Lung (tissue), 12 donors: ENCODE results near the gene CIB2. TPM values are rescaled to one million over a fixed set of nuclear protein-coding genes. Genes with fewer than 3 reads are reported as not detected.
A peak's percentile ranks its signal among the peaks of the same experiment; 100 is the strongest.

ENCODE experiments used
- ATAC-seq: fragments of 200-7000 bp; cut with Tn5 transposase; one replicate; pipeline ENCODE4 v1.9.1; 2020; ENCODE audit warnings: moderate number of reproducible peaks; ENCODE audit not compliant: insufficient read depth, low FRiP score
- DNase-seq, 3 donors: peaks; one replicate each; pipeline ENCODE4 v3.0.0-alpha.2; 2013 to 2017
- H3K27ac ChIP-seq, 2 donors: one replicate each; pipeline ENCODE4 v1.5.1; 2013; ENCODE audit warnings: mild to moderate bottlenecking in 2 of 2, moderate library complexity in 2 of 2, control low read depth in 1 of 2, inconsistent platforms in 1 of 2, low read depth in 1 of 2, low read length in 1 of 2
- H3K27me3 ChIP-seq, 3 donors: one replicate each; pipeline ENCODE4 v1.5.1; 2013; ENCODE audit warnings: low read length in 2 of 3; ENCODE audit not compliant: control insufficient read depth in 3 of 3, insufficient read depth in 3 of 3
- H3K36me3 ChIP-seq, 4 donors: one replicate each; pipeline ENCODE4 v1.5.1; 2013; ENCODE audit warnings: low read length in 4 of 4, mild to moderate bottlenecking in 1 of 4, moderate library complexity in 1 of 4; ENCODE audit not compliant: control insufficient read depth in 4 of 4, insufficient read depth in 4 of 4
- H3K4me1 ChIP-seq, 5 donors: one replicate each; pipeline ENCODE4 v1.5.1; 2013; ENCODE audit warnings: low read length in 5 of 5, mild to moderate bottlenecking in 2 of 5, moderate library complexity in 1 of 5; ENCODE audit not compliant: control insufficient read depth in 5 of 5, insufficient read depth in 5 of 5
- H3K4me3 ChIP-seq: one replicate; pipeline ENCODE4 v1.5.1; 2013; ENCODE audit warnings: mild to moderate bottlenecking, control low read depth, moderate library complexity
- H3K9ac ChIP-seq, 2 donors: one replicate each; pipeline ENCODE4 v1.5.1; 2013; ENCODE audit warnings: low read length in 2 of 2, control low read depth in 1 of 2; ENCODE audit not compliant: insufficient read depth in 1 of 2
- H3K9me3 ChIP-seq, 4 donors: one replicate each; pipeline ENCODE4 v1.5.1; 2013; ENCODE audit warnings: low read length in 3 of 4, mild to moderate bottlenecking in 1 of 4, moderate library complexity in 1 of 4; ENCODE audit not compliant: control insufficient read depth in 4 of 4, insufficient read depth in 3 of 4
- CTCF ChIP-seq: IDR thresholded peaks from 2 replicates; pipeline ENCODE4 v1.5.1; 2012; ENCODE audit warnings: mild to moderate bottlenecking; ENCODE audit errors: control extremely low read depth, extremely low read depth
- WGBS, 2 donors: extraction: QIAGEN DNeasy Blood & Tissue Kit; methylation state at CpG; one replicate each; pipeline ENCODE4 v1.1.7; 2013; 5-methylcytosine and 5-hydroxymethylcytosine counted together
- polyA plus RNA-seq, 2 donors: library from polyadenylated mRNA; stranded (reverse); fragments of 200-250 nt; gene quantifications; one replicate each; pipeline ENCODE4 v1.2.1, GENCODE V29; 2013
- total RNA-seq, 2 donors: library from RNA; depleted of rRNA in 1 of 2; stranded (reverse); fragments of >200 nt in 1 of 2; gene quantifications; one replicate each; pipeline ENCODE4 v1.2.1, GENCODE V29; 2014 to 2021
- donor health status: control.
- donor health status: control.
- donor health status: Bipolar disorder and iron deficiency.
- donor health status: healthy.
- donor health status: DM: yes; HTN: yes; CAD: no.

The CIB2 gene
- total and polyA plus RNA-seq, 4 donors = 0.95 to 9.8 (median 2.1) TPM

- H3K27me3 ChIP-seq = no peaks in the 10 kb centered on the region
- no peak overlapping the region for H3K4me3 ChIP-seq
- H3K9me3 ChIP-seq = no peaks in the 10 kb centered on the region
- ATAC-seq (no peak), DNase-seq (no peak)
- H3K4me1 ChIP-seq = peaks cover 0 to 10% (median 5%) of the 10 kb centered on the region in 5 donors
- no peak overlapping the region for H3K27ac ChIP-seq
- WGBS, 2 donors = 97 to 99% methylated on average over 3 of the region's 3 CpGs
- no peak for TF ChIP-seq CTCF
- H3K36me3 ChIP-seq = peaks cover 17 to 44% (median 24%) of the 10 kb centered on the region in 4 donors
- H3K9ac ChIP-seq = no peak overlapping the region
These were observed 28.1 kb upstream of the CIB2 start for GRCh38 chr15:78159395-78159794.

DNA sequence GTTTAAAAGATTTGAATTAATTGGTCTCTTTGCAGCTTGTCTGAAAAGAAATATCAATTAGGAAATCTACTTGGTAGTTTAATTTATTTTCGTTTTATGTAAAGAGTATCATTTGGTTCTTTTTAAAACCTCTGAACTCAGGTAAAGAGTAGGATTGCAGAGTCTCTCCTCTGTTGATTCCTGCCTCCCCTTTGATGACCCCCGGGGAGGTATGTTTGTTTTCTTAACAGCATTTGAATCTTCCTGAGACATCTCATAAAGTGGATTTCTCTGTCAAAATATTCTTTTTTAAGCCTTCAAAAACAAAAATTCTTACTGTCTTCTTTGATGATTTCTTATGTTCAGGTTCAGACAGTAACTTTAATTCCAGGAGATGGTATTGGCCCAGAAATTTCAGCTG is 26.0 kb upstream of the CIB2 start:
- H3K36me3 ChIP-seq = peaks cover 7 to 35% (median 18%) of the 10 kb centered on the region in 4 donors
- no peak overlapping the region for H3K27ac ChIP-seq
- H3K27me3 ChIP-seq = no peaks in the 10 kb centered on the region
- no peak for TF ChIP-seq CTCF
- ATAC-seq (no peak), DNase-seq (no peak)
- H3K4me3 ChIP-seq = no peak overlapping the region
- H3K9me3 ChIP-seq = no peaks in the 10 kb centered on the region
- no peak overlapping the region for H3K9ac ChIP-seq
- WGBS, 2 donors = 36 to 68% methylated on average over 2 of the region's 2 CpGs
- H3K4me1 ChIP-seq = peaks cover 2 to 15% (median 5%) of the 10 kb centered on the region in 5 donors

DNA sequence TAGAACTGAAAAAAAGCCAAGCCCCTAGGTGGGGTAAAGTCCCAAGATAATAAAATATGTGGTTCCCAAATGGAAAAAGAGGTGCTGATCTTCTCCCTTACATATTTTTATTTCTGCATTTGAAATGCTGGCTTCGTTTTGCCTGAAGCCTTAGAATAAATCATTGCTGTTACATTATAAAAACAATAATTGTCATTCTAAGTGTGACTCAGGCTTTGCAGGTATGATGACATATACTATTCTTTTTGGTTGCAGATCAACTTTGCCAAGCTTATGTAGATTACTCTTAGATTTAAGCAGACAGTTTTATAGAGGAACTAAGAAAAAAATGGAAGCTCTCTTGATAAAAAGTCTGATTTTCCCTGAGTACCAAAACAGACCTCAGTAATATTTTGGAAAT is 25.4 kb upstream of the CIB2 start:
- peaks cover 2 to 15% (median 5%) of the 10 kb centered on the region in 5 donors for H3K4me1 ChIP-seq
- no peaks in the 10 kb centered on the region for H3K27me3 ChIP-seq
- H3K4me3 ChIP-seq = no peak overlapping the region
- H3K27ac ChIP-seq = no peak overlapping the region
- peaks cover 1 to 35% (median 13%) of the 10 kb centered on the region in 4 donors for H3K36me3 ChIP-seq
- WGBS, 2 donors = 71 to 74% methylated on average over 1 of the region's 1 CpG
- ATAC-seq (no peak), DNase-seq (no peak)
- no peak overlapping the region for H3K9ac ChIP-seq
- no peaks in the 10 kb centered on the region for H3K9me3 ChIP-seq
- TF ChIP-seq CTCF = no peak

GRCh38 chr15:78155355-78155939 is 24.2 kb upstream of the CIB2 start:
- Histone ChIP-seq H3K4me1 (peaks cover 4 to 15% (median 5%) of the 10 kb centered on the region in 5 donors), H3K27me3 (no peaks in the 10 kb centered on the region), H3K27ac (no peak overlapping the region), H3K36me3 (peaks cover 0 to 29% (median 7%) of the 10 kb centered on the region in 4 donors), H3K4me3 (no peak overlapping the region), H3K9me3 (no peaks in the 10 kb centered on the region), H3K9ac (no peak overlapping the region)
- TF ChIP-seq CTCF = no peak
- ATAC-seq = no peak
- WGBS, 2 donors = 68 to 78% methylated on average over 4 of the region's 4 CpGs
- DNase-seq = peak in 2 of 3 donors; percentile 50 to 69
